Mesenchymal stem cell (in vitro differentiated cells and primary cell): ENCODE data around the gene RWDD3.
A peak's percentile ranks its signal among the peaks of the same experiment; 100 is the strongest.

Experiments used
- DNase-seq: peaks from one replicate; pipeline ENCODE4 v3.0.0-alpha.2; 2013
- H2AFZ ChIP-seq: one replicate; pipeline ENCODE4 v1.6.1; 2013; ENCODE audit warnings: low read depth, mild to moderate bottlenecking, control low read depth, inconsistent platforms, low read length, moderate library complexity
- H2AK5ac ChIP-seq: 2 replicates; pipeline ENCODE4 v1.6.1; 2013; ENCODE audit warnings: low read length, moderate library complexity, mild to moderate bottlenecking, inconsistent platforms; ENCODE audit not compliant: severe bottlenecking
- H2BK120ac ChIP-seq: one replicate; pipeline ENCODE4 v1.6.1; 2013; ENCODE audit warnings: low read depth, mild to moderate bottlenecking, inconsistent platforms, low read length, moderate library complexity
- H2BK12ac ChIP-seq, 2 experiments: one replicate each; pipeline ENCODE4 v1.6.1; 2013; ENCODE audit warnings: inconsistent platforms in 2 of 2, low read length in 2 of 2, mild to moderate bottlenecking in 2 of 2, moderate library complexity in 2 of 2, control low read depth in 1 of 2
- H2BK15ac ChIP-seq: one replicate; pipeline ENCODE4 v1.6.1; 2013; ENCODE audit warnings: mild to moderate bottlenecking, low read depth, inconsistent platforms; ENCODE audit not compliant: poor library complexity, severe bottlenecking
- H2BK5ac ChIP-seq: 2 replicates; pipeline ENCODE4 v1.6.1; 2013; ENCODE audit warnings: low read depth, mild to moderate bottlenecking, low read length, control low read depth, inconsistent platforms; ENCODE audit not compliant: poor library complexity, severe bottlenecking
- H3K14ac ChIP-seq, 2 experiments: one replicate each; pipeline ENCODE4 v1.6.1; 2013; ENCODE audit warnings: inconsistent platforms in 2 of 2, low read length in 2 of 2, control low read depth in 1 of 2, mild to moderate bottlenecking in 1 of 2, moderate library complexity in 1 of 2
- H3K18ac ChIP-seq, 2 experiments: one replicate each; pipeline ENCODE4 v1.6.1; 2013; ENCODE audit warnings: inconsistent platforms in 2 of 2, low read length in 2 of 2, control low read depth in 1 of 2, low read depth in 1 of 2, mild to moderate bottlenecking in 1 of 2
- H3K23ac ChIP-seq, 2 experiments: one replicate each; pipeline ENCODE4 v1.6.1; 2013; ENCODE audit warnings: inconsistent platforms in 2 of 2, low read length in 2 of 2, mild to moderate bottlenecking in 2 of 2, moderate library complexity in 2 of 2, control low read depth in 1 of 2
- H3K27ac ChIP-seq: 2 replicates; pipeline ENCODE4 v1.5.1; 2013; ENCODE audit warnings: mild to moderate bottlenecking, moderate library complexity, low read length, control low read depth, inconsistent platforms; ENCODE audit not compliant: poor library complexity, severe bottlenecking
- H3K27me3 ChIP-seq, 2 experiments: 2 replicates each; pipeline versions ENCODE4 v1.6.1 to v1.7.0; 2013; ENCODE audit warnings: low read length in 2 of 2, mild to moderate bottlenecking in 2 of 2, moderate library complexity in 2 of 2, control low read depth in 1 of 2, inconsistent platforms in 1 of 2; ENCODE audit not compliant: control insufficient read depth in 1 of 2, insufficient read depth in 1 of 2
- H3K36me3 ChIP-seq, 2 experiments: 2 replicates each; pipeline versions ENCODE4 v1.6.1 to v1.7.0; 2013; ENCODE audit warnings: low read length in 2 of 2, control low read depth in 1 of 2, inconsistent platforms in 1 of 2, low read depth in 1 of 2, mild to moderate bottlenecking in 1 of 2; ENCODE audit not compliant: insufficient read depth in 2 of 2, control insufficient read depth in 1 of 2
- H3K4ac ChIP-seq, 2 experiments: one replicate each; pipeline ENCODE4 v1.6.1; 2013; ENCODE audit warnings: inconsistent platforms in 2 of 2, low read length in 2 of 2, mild to moderate bottlenecking in 2 of 2, moderate library complexity in 2 of 2, control low read depth in 1 of 2, low read depth in 1 of 2
- H3K4me1 ChIP-seq: 2 replicates; pipeline ENCODE4 v1.6.1; 2013; ENCODE audit warnings: low read depth, low read length, control low read depth; ENCODE audit not compliant: control insufficient read depth, insufficient read depth
- H3K4me2 ChIP-seq: 2 replicates; pipeline ENCODE4 v1.6.1; 2013; ENCODE audit warnings: low read length, mild to moderate bottlenecking, inconsistent platforms; ENCODE audit not compliant: poor library complexity, severe bottlenecking
- H3K4me3 ChIP-seq, 2 experiments: 2 replicates each; pipeline versions ENCODE4 v1.5.1 to v1.7.0; 2013; ENCODE audit warnings: low read length in 2 of 2, mild to moderate bottlenecking in 2 of 2, control low read depth in 1 of 2, low read depth in 1 of 2; ENCODE audit not compliant: insufficient read depth in 1 of 2
- H3K79me1 ChIP-seq: replicated peaks from 2 replicates; pipeline ENCODE4 v1.6.1; 2013; ENCODE audit warnings: mild to moderate bottlenecking, control low read depth, low read length, inconsistent platforms; ENCODE audit not compliant: poor library complexity, severe bottlenecking
- H3K9ac ChIP-seq: 2 replicates; pipeline ENCODE4 v1.7.0; 2013; ENCODE audit warnings: mild to moderate bottlenecking, low read length, moderate library complexity
- H3K9me3 ChIP-seq: 2 replicates; pipeline ENCODE4 v1.7.0; 2013; ENCODE audit warnings: mild to moderate bottlenecking, low read length; ENCODE audit not compliant: control insufficient read depth
- H4K8ac ChIP-seq: one replicate; pipeline ENCODE4 v1.6.1; 2013; ENCODE audit warnings: inconsistent platforms, mild to moderate bottlenecking, low read length, moderate library complexity
- H4K91ac ChIP-seq: one replicate; pipeline ENCODE4 v1.6.1; 2013; ENCODE audit warnings: mild to moderate bottlenecking, low read length, inconsistent platforms
- WGBS: methylation state at CpG from one replicate; pipeline ENCODE4 v1.1.7; 2013; ENCODE audit warnings: mixed read lengths; 5-methylcytosine and 5-hydroxymethylcytosine counted together

Gene RWDD3

DNA sequence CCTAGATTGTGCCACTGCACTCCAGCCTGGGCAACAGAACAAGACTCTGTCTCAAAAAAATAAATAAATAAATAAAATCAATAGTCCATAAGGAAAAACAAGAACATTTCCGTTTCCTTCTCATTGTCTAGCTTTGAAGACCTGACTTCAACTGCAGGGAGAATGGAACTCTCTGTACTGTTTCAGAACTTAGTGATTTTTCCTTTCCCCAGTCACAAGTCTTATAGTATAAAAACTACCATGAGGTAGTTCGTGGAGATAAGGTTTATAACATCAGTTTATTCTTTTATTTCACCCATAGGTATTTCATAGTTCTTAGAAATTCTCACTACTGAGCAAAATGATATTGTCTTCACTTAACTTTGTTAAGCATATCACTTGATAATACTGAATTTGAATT, 11.4 kb upstream of the RWDD3 start:
- Histone ChIP-seq H3K4ac (no peak overlapping the region), H2BK15ac (no peak overlapping the region), H2AK5ac (no peak overlapping the region), H2BK5ac (no peak overlapping the region), H3K23ac (no peak overlapping the region), H3K27ac (no peak overlapping the region), H3K4me1 (peaks cover 3% of the 10 kb centered on the region), H3K27me3 (no peaks in the 10 kb centered on the region), H3K36me3 (no peaks in the 10 kb centered on the region), H2AFZ (no peak overlapping the region), H3K14ac (no peak overlapping the region), H4K8ac (no peak overlapping the region), H2BK120ac (no peak overlapping the region), H3K18ac (no peak overlapping the region), H3K79me1 (no peaks in the 10 kb centered on the region), H4K91ac (no peak overlapping the region), H2BK12ac (no peak overlapping the region), H3K4me3 (no peak overlapping the region), H3K4me2 (no peak overlapping the region), H3K9ac (no peak overlapping the region), H3K9me3 (no peaks in the 10 kb centered on the region)
- 100% methylated on average over 1 of the region's 2 CpGs for WGBS
- no peak for DNase-seq

GRCh38 chr1:95223110-95223509, 10.9 kb upstream of the RWDD3 start:
- H2BK12ac ChIP-seq, result no peak overlapping the region
- H3K14ac ChIP-seq, result no peak overlapping the region
- H3K18ac ChIP-seq, result no peak overlapping the region
- H2BK120ac ChIP-seq, result no peak overlapping the region
- no peaks in the 10 kb centered on the region for H3K27me3 ChIP-seq
- H2AK5ac ChIP-seq, result no peak overlapping the region
- H3K4ac ChIP-seq, result no peak overlapping the region
- H4K8ac ChIP-seq, result no peak overlapping the region
- DNase-seq, result peak; percentile 68
- no peak overlapping the region for H3K27ac ChIP-seq
- H2BK5ac ChIP-seq, result no peak overlapping the region
- no peak overlapping the region for H3K9ac ChIP-seq
- H4K91ac ChIP-seq, result no peak overlapping the region
- no peak overlapping the region for H2BK15ac ChIP-seq
- no peak overlapping the region for H3K23ac ChIP-seq
- H3K4me2 ChIP-seq, result no peak overlapping the region
- no peaks in the 10 kb centered on the region for H3K79me1 ChIP-seq
- no peak overlapping the region for H2AFZ ChIP-seq
- no peak overlapping the region for H3K4me3 ChIP-seq
- H3K36me3 ChIP-seq, result no peaks in the 10 kb centered on the region
- no peaks in the 10 kb centered on the region for H3K9me3 ChIP-seq
- H3K4me1 ChIP-seq, result peaks cover 3% of the 10 kb centered on the region

DNA sequence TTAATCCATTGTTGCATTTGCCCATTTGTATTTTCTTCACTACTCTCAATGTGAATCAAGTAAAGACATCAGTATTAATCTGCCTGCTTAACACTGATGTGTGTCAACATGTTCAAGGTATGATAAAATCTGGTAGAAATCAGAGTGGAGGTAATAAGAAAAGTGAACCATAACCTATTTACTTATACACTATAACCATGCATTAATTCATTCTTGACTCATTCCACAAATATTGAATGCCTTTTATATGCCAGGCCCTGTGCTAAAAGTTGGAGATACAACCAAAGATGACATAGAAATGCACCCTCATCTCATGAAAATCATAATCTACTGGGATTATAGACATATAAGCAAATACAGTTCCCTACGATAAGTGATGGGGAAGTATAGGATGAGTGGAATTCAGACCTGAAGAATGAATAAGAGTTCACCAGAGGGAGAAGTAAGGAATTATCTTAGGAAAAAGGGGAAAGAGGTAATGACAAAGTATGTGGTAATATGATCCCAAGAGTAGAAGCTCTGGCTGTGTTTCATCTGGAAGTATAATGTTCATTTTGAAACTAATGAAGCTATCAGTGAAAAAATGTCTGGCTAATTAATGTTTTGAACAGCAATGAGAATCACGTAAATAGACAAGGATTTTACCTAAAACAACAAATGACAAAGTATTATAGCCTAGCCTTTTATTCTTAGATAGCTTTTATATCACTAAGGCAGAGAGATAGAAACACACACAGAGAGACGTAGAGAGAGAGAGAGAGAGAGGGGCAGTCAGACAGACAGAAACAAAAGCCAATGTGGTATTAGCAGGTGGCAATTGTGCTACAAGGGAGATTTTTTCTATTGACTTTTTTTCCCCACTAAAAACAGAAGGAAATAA, 7.0 kb upstream of the RWDD3 start:
- H2AFZ ChIP-seq, result no peak overlapping the region
- no peaks in the 10 kb centered on the region for H3K27me3 ChIP-seq
- no peaks in the 10 kb centered on the region for H3K36me3 ChIP-seq
- H3K4ac ChIP-seq, result no peak overlapping the region
- H3K4me2 ChIP-seq, result no peak overlapping the region
- peaks cover 3% of the 10 kb centered on the region for H3K4me1 ChIP-seq
- H3K79me1 ChIP-seq, result no peaks in the 10 kb centered on the region
- no peak overlapping the region for H4K91ac ChIP-seq
- no peak overlapping the region for H3K4me3 ChIP-seq
- no peak overlapping the region for H4K8ac ChIP-seq
- DNase-seq, result no peak
- H3K14ac ChIP-seq, result no peak overlapping the region
- H3K23ac ChIP-seq, result no peak overlapping the region
- no peak overlapping the region for H2BK15ac ChIP-seq
- peak overlapping the region; percentile 64 for H3K9ac ChIP-seq
- H2BK12ac ChIP-seq, result no peak overlapping the region
- H3K9me3 ChIP-seq, result no peaks in the 10 kb centered on the region
- no peak overlapping the region for H3K27ac ChIP-seq
- 100% methylated on average over 2 of the region's 3 CpGs for WGBS
- H2BK120ac ChIP-seq, result no peak overlapping the region
- no peak overlapping the region for H3K18ac ChIP-seq
- H2AK5ac ChIP-seq, result no peak overlapping the region
- no peak overlapping the region for H2BK5ac ChIP-seq

DNA sequence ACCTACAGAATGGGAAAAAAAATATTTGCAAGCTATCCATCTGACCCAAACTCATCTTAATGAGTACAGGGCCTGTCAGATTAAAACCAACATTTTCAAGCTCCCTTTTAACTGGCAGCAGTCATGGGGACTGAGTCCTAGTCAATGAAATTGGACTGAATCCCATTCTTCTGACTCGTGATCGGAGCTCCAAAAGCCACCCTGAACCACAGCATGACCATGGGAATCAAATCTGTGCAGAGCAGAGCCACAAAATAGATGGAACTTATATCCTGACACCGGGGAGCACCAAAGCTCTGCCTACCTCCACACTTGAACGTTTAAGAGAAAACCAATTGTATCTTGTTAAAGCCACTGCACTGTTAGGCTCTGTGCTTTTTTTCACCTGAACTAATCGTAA, 5.0 kb upstream of the RWDD3 start:
- H3K27me3 ChIP-seq, result no peaks in the 10 kb centered on the region
- no peak overlapping the region for H3K4me3 ChIP-seq
- H4K91ac ChIP-seq, result no peak overlapping the region
- H3K18ac ChIP-seq, result no peak overlapping the region
- no peak overlapping the region for H2BK120ac ChIP-seq
- no peak overlapping the region for H3K4me2 ChIP-seq
- no peak overlapping the region for H2BK12ac ChIP-seq
- H2BK15ac ChIP-seq, result no peak overlapping the region
- no peaks in the 10 kb centered on the region for H3K9me3 ChIP-seq
- H2BK5ac ChIP-seq, result no peak overlapping the region
- no peak for DNase-seq
- H3K14ac ChIP-seq, result no peak overlapping the region
- no peak overlapping the region for H2AK5ac ChIP-seq
- H3K4ac ChIP-seq, result no peak overlapping the region
- no peak overlapping the region for H3K27ac ChIP-seq
- H4K8ac ChIP-seq, result no peak overlapping the region
- H3K9ac ChIP-seq, result no peak overlapping the region
- H2AFZ ChIP-seq, result no peak overlapping the region
- 89% methylated on average over 5 of the region's 5 CpGs for WGBS
- H3K36me3 ChIP-seq, result no peaks in the 10 kb centered on the region
- H3K4me1 ChIP-seq, result peaks cover 6% of the 10 kb centered on the region
- no peak overlapping the region for H3K23ac ChIP-seq
- H3K79me1 ChIP-seq, result peaks cover 2% of the 10 kb centered on the region
